Body of pancreas (tissue), 4 donors: Measurements from ENCODE around the gene MAPKAPK2. TPM values are rescaled to one million over a fixed set of nuclear protein-coding genes. Genes with fewer than 3 reads are reported as not detected.

Experiments used
- ATAC-seq: fragments of 150-250 bp; one replicate; pipeline ENCODE4 v1.9.1; 2016
- DNase-seq, 4 donors: peaks; one replicate each; pipeline ENCODE4 v3.0.0-alpha.2; 2019
- H3K27ac ChIP-seq, 4 donors: fragments of 200-600 bp; sonication (generic); 1 replicate in 3 of 4; 2 replicates in 1 of 4; pipeline versions ENCODE4 v1.5.1 to v1.6.1; 2016 to 2019; ENCODE audit warnings: mild to moderate bottlenecking in 1 of 4, mixed read lengths in 1 of 4, moderate library complexity in 1 of 4
- H3K27me3 ChIP-seq, 2 donors: fragments of 200-600 bp; sonication (generic); one replicate each; pipeline ENCODE4 v1.6.0; 2016; ENCODE audit warnings: mild to moderate bottlenecking in 1 of 2
- H3K36me3 ChIP-seq, 2 donors: fragments of 200-600 bp; sonication (generic); replicated peaks in 1 of 2; 2 replicates each; pipeline ENCODE4 v1.5.1; 2016; ENCODE audit warnings: low read depth in 2 of 2; ENCODE audit not compliant: insufficient read depth in 1 of 2
- H3K4me1 ChIP-seq: fragments of 200-600 bp; sonication (generic); one replicate; pipeline ENCODE4 v1.6.0; 2016
- H3K4me3 ChIP-seq, 2 donors: fragments of 200-600 bp; sonication (generic); 1 replicate in 1 of 2; 2 replicates in 1 of 2; pipeline ENCODE4 v1.5.1; 2016 to 2019
- H3K9me3 ChIP-seq, 3 donors: fragments of 200-600 bp; sonication (generic); 1 replicate in 2 of 3; 2 replicates in 1 of 3; pipeline ENCODE4 v1.5.1; 2016
- POLR2A ChIP-seq, 3 donors: fragments of 450-650 bp; IDR thresholded peaks; one replicate each; pipeline ENCODE4 v1.6.1; 2016; ENCODE audit warnings: antibody characterized with exemption in 3 of 3, mild to moderate bottlenecking in 2 of 3
- WGBS, 2 donors: methylation state at CpG; one replicate each; pipeline ENCODE4 v1.1.5; 2017; 5-methylcytosine and 5-hydroxymethylcytosine counted together
- intact Hi-C: fragments of 100-400 bp; cut with DNase I; formaldehyde crosslinking; loops from one replicate; pipeline ENCODE4 v1.15.1; 2023
- total RNA-seq, 2 donors: library from RNA; depleted of rRNA; stranded (reverse); fragments of >200 nt; gene quantifications; one replicate each; pipeline ENCODE4 v1.1.0, GENCODE V29; 2016
- TF ChIP-seq, protein P1 (sequence below), 7 experiments: fragments of 450-650 bp in 4 of 7; fragments of 200-600 bp in 3 of 7; sonication (generic) in 3 of 7; IDR thresholded peaks; one replicate each; pipeline ENCODE4 v1.5.1; 2016 to 2019; ENCODE audit warnings: antibody characterized with exemption in 7 of 7

MAPKAPK2 gene
- total RNA-seq, 2 donors from 2014 or later = 29.1 to 46.5 TPM

DNA sequence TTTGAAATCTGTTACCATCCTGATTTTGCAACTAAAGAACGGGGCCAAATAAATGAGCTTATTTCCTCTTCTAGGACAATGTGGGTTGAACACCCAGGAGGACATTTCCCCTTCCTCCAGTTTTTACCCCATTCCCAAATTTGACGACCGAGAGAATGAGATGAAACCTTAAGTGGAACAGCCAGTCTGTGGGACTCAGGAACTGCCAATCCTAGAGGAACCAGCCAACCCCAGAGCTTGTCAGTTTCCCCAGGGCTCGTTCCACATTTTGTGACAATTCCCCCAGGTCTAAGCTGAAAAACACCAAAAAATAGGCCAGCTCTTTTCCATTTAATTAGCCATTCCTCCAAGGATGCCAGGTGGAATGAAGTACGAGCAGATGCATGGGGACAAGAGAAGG lies 21.3 kb upstream of the MAPKAPK2 start:
- Histone ChIP-seq H3K4me3 (no peak overlapping the region), H3K27ac (no peak overlapping the region)
- WGBS, 2 donors = 59 to 68% methylated on average over 5 of the region's 5 CpGs

DNA sequence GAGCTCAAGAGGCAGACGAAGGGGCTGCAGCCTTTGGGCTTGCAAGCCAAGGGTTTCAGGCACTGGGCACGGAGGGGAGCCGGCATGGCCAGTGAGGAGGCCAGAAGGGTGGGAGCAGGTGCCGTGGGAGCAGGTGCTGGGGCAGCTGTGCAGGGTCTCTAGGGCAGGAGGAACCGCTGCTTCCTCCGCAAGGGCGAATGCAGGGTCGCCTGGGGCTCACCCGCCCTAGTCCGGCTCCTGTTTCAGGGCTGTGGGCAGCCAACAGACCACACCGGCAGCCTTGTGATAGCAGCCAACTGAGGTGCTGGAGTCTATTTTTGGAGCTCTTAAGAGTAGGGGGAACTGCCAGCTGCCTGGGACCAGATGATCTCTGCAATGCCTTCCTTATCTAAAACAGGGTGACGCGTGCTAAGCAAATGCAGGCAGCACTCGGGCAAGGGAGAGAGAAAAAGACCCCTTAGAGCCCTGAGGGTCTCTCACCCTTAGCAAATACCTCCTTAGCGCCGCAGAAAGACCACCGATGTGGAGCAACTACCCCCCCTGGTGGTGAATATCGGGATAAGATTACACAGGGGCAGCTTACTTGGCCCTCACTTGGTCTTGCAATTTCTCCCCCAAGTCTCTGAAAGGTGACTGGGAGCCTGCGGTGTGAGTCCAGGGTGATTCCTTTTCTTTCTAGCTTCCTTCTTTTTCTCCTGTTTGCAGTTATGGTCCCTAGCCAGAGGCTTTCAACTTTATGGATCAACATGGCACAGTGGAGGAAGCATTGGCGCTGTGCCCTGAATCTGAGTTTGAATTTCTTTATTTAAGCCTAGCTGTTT lies 20.7 kb upstream of the MAPKAPK2 start:
- H3K4me3 ChIP-seq = no peak overlapping the region
- peaks cover 26% of the 10 kb centered on the region for H3K4me1 ChIP-seq
- 13 to 16% methylated on average over 13 to 20 of the region's 20 CpGs for WGBS, 2 donors
- no peaks in the 10 kb centered on the region for H3K27me3 ChIP-seq
- peak overlapping the region in 1 of 4 donors; percentile 32 for H3K27ac ChIP-seq
- intact Hi-C loops = loop anchor here (10.0 kb wide), 1 partner anchor 169 kb away; no protein-coding TSS in a partner anchor
- no peaks in the 10 kb centered on the region for H3K9me3 ChIP-seq
- TF ChIP-seq, protein P1, sequence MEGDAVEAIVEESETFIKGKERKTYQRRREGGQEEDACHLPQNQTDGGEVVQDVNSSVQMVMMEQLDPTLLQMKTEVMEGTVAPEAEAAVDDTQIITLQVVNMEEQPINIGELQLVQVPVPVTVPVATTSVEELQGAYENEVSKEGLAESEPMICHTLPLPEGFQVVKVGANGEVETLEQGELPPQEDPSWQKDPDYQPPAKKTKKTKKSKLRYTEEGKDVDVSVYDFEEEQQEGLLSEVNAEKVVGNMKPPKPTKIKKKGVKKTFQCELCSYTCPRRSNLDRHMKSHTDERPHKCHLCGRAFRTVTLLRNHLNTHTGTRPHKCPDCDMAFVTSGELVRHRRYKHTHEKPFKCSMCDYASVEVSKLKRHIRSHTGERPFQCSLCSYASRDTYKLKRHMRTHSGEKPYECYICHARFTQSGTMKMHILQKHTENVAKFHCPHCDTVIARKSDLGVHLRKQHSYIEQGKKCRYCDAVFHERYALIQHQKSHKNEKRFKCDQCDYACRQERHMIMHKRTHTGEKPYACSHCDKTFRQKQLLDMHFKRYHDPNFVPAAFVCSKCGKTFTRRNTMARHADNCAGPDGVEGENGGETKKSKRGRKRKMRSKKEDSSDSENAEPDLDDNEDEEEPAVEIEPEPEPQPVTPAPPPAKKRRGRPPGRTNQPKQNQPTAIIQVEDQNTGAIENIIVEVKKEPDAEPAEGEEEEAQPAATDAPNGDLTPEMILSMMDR (IDR thresholded peaks at IDR 0.05) = peak; percentile 72 to 94 (median 83)
- no peak for TF ChIP-seq POLR2A (IDR thresholded peaks at IDR 0.05)
- ATAC-seq (peak; percentile 49), DNase-seq (peak; percentile 69 to 77 (median 73))
- H3K36me3 ChIP-seq = no peaks in the 10 kb centered on the region

More for the DNA sequence above, 21.3 kb upstream of the MAPKAPK2 start:
- Histone ChIP-seq H3K36me3 (no peaks in the 10 kb centered on the region), H3K4me1 (peaks cover 33% of the 10 kb centered on the region), H3K27me3 (no peaks in the 10 kb centered on the region), H3K9me3 (no peaks in the 10 kb centered on the region)
- DNase-seq (no peak), ATAC-seq (no peak)
- intact Hi-C loops = loop anchor here (10.0 kb wide), 1 partner anchor 169 kb away; no protein-coding TSS in a partner anchor
- TF ChIP-seq, protein P1 (IDR thresholded peaks at IDR 0.05) = no peak
- no peak for TF ChIP-seq POLR2A (IDR thresholded peaks at IDR 0.05)

DNA sequence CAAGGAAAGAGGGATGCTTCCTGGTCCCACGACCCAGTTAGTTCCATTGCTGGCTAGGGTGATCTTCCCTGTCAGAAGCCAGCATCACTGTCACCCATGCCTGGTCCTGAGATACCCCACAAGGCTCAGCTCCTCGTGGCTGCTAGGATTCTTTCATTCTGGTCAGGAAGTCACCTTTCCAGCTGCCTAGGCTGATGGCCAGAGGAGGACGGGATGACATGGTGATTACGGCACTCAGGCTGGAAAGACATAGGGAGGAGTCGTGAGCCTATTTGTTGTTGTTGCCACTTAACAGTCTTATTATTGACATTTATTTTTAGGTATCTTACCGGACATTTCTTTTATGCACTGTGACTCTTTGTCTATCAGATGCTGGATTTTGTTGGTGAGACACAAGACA lies 20.0 kb upstream of the MAPKAPK2 start:
- Histone ChIP-seq H3K27ac (peak overlapping the region in 1 of 4 donors; percentile 32), H3K4me3 (no peak overlapping the region), H3K4me1 (peaks cover 19% of the 10 kb centered on the region), H3K36me3 (no peaks in the 10 kb centered on the region), H3K27me3 (no peaks in the 10 kb centered on the region), H3K9me3 (no peaks in the 10 kb centered on the region)
- DNase-seq = no peak
- TF ChIP-seq, protein P1 (IDR thresholded peaks at IDR 0.05) = no peak
- no peak for TF ChIP-seq POLR2A (IDR thresholded peaks at IDR 0.05)
- no peak for ATAC-seq
- intact Hi-C loops = loop anchor here (5.0 to 10.0 kb wide), 2 partner anchors 32 to 170 kb away; no protein-coding TSS in a partner anchor
- WGBS, 2 donors = 40 to 53% methylated on average over 6 of the region's 6 CpGs

DNA sequence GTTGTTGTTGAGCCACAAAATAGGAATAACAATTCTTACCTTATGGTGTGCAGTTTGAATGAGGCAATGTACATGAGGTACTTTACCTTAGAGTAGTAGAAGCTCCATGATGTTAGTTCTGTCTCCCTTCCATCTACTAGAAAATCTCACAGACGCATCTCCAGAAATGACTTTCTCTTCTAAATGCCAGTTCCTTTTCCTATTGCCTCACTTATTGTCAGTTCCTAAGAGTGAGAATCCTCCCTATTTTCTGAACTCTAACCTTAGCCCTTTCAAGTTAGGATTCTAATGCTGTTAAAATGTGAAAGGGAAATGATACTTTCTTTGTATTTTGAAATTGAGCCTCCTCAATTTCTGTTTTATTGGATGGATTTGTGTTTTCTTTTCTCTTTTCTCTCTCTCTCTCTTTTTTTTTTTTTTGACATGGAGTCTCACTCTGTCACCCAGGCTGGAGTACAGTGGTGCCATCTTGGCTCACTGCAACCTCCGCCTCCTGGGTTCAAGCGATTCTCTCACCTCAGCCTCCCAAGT lies 18.6 kb upstream of the MAPKAPK2 start:
- TF ChIP-seq, protein P1 (IDR thresholded peaks at IDR 0.05) = no peak
- no peak overlapping the region for H3K4me3 ChIP-seq
- no peaks in the 10 kb centered on the region for H3K9me3 ChIP-seq
- DNase-seq (no peak), ATAC-seq (no peak)
- H3K27me3 ChIP-seq = no peaks in the 10 kb centered on the region
- intact Hi-C loops = loop anchor here (5.0 to 10.0 kb wide), 2 partner anchors 34 to 171 kb away; no protein-coding TSS in a partner anchor
- peaks cover 13% of the 10 kb centered on the region for H3K4me1 ChIP-seq
- WGBS, 2 donors = 83 to 92% methylated on average over 3 of the region's 3 CpGs
- no peak overlapping the region for H3K27ac ChIP-seq
- H3K36me3 ChIP-seq = no peaks in the 10 kb centered on the region
